Activated CD8-positive, alpha-beta memory T cell treated with anti-CD3 and anti-CD28 coated beads, Interleukin-2, amount 50 U/mL, for 1 hour (primary cell): Measurements from ENCODE around the gene RAI1.
A peak's percentile ranks its signal among the peaks of the same experiment; 100 is the strongest.
"Not testable (repeated sequence)": the region's sequence is repeated elsewhere in the genome, so short reads cannot be mapped to it uniquely, and the experiment has no call there.

Experiments used
- DNase-seq: peaks from one replicate; pipeline ENCODE4 v3.0.0-alpha.2; 2020; ENCODE audit errors: extremely low read depth

RAI1 gene

GRCh38 chr17:17681187-17681743 lies at the start of gene RAI1:
TSS of gene RAI1 (plus strand) at chr17:17681458. CDS start at chr17:17792949, 111,491 bp downstream.
- no peak for DNase-seq

- DNase-seq: not testable (repeated sequence)
Observed at GRCh38 chr17:17632690-17633089, 48.6 kb upstream of the RAI1 start.

GRCh38 chr17:17633310-17633709 lies 47.9 kb upstream of the RAI1 start:
- DNase-seq: no peak

- DNase-seq: no peak
Observed at GRCh38 chr17:17635126-17635525, 46.1 kb upstream of the RAI1 start.

GRCh38 chr17:17635537-17636271 lies 45.6 kb upstream of the RAI1 start:
- not testable (repeated sequence) for DNase-seq

GRCh38 chr17:17636272-17636885 lies 44.9 kb upstream of the RAI1 start:
- no peak for DNase-seq

- DNase-seq: no peak
Observed at GRCh38 chr17:17638467-17638866, 42.8 kb upstream of the RAI1 start.

GRCh38 chr17:17639661-17640270 lies 41.5 kb upstream of the RAI1 start:
- DNase-seq: not testable (repeated sequence)

- peak; percentile 28 for DNase-seq
Observed at GRCh38 chr17:17641621-17642409, 39.4 kb upstream of the RAI1 start.

GRCh38 chr17:17645148-17645547 lies 36.1 kb upstream of the RAI1 start:
- DNase-seq: not testable (repeated sequence)

GRCh38 chr17:17645961-17646360 lies 35.3 kb upstream of the RAI1 start:
- no peak for DNase-seq

GRCh38 chr17:17647524-17648178 lies 33.6 kb upstream of the RAI1 start:
- no peak for DNase-seq

GRCh38 chr17:17648762-17649161 lies 32.5 kb upstream of the RAI1 start:
- no peak for DNase-seq

GRCh38 chr17:17650959-17651358 lies 30.3 kb upstream of the RAI1 start:
- no peak for DNase-seq

GRCh38 chr17:17653343-17653742 lies 27.9 kb upstream of the RAI1 start:
- no peak for DNase-seq

GRCh38 chr17:17659340-17659739 lies 21.9 kb upstream of the RAI1 start:
- no peak for DNase-seq

GRCh38 chr17:17661134-17661533 lies 20.1 kb upstream of the RAI1 start:
- DNase-seq: no peak

GRCh38 chr17:17661834-17662385 lies 19.3 kb upstream of the RAI1 start:
- DNase-seq: no peak

- DNase-seq: peak; percentile 78
Observed at GRCh38 chr17:17663160-17664063, 17.8 kb upstream of the RAI1 start.

- DNase-seq: no peak
Observed at GRCh38 chr17:17664064-17664452, 17.2 kb upstream of the RAI1 start.
